GM12873 (cell line): ENCODE data around the gene SCRG1.

ENCODE experiments used
- CTCF ChIP-seq: IDR thresholded peaks from 2 replicates; pipeline ENCODE4 v1.5.1; 2012; ENCODE audit warnings: low read depth, mild to moderate bottlenecking, moderate library complexity, low read length, control low read depth; ENCODE audit not compliant: insufficient read depth; ENCODE audit errors: missing control alignments

Gene SCRG1

GRCh38 chr4:173337463-173337862 is 61.5 kb downstream of the SCRG1 start:
- TF ChIP-seq CTCF, result no peak

GRCh38 chr4:173334891-173335752 is 63.8 kb downstream of the SCRG1 start:
- no peak for TF ChIP-seq CTCF
